Left renal pelvis (tissue), 4 donors: Measurements from ENCODE around the gene SEMA3G. TPM values are rescaled to one million over a fixed set of nuclear protein-coding genes. Genes with fewer than 3 reads are reported as not detected.
A peak's percentile ranks its signal among the peaks of the same experiment; 100 is the strongest.

Experiments
- DNase-seq, 4 donors: peaks; one replicate each; pipeline ENCODE4 v3.0.0-alpha.2; 2013; ENCODE audit warnings: low read depth in 4 of 4, low spot score in 3 of 4
- polyA plus RNA-seq, 4 donors: library from polyadenylated mRNA; unstranded; fragments of 120-200 nt; gene quantifications; one replicate each; pipeline ENCODE4 v1.2.1, GENCODE V29; 2013; ENCODE audit not compliant: insufficient read length in 4 of 4

Gene SEMA3G
- polyA plus RNA-seq, 4 donors = 5.7 to 30.7 (median 26.9) TPM

- DNase-seq = no peak
Observed at GRCh38 chr3:52397676-52398399, 47.1 kb downstream of the SEMA3G start.

GRCh38 chr3:52396907-52397591 is 47.9 kb downstream of the SEMA3G start:
- DNase-seq = no peak

- no peak for DNase-seq
Observed at GRCh38 chr3:52396011-52396906, 48.6 kb downstream of the SEMA3G start.

- DNase-seq = no peak
Observed at GRCh38 chr3:52395503-52395865, 49.4 kb downstream of the SEMA3G start.

GRCh38 chr3:52394751-52395502 is 50.0 kb downstream of the SEMA3G start:
- DNase-seq = no peak

- DNase-seq = no peak
Observed at GRCh38 chr3:52393959-52394670, 50.8 kb downstream of the SEMA3G start.

GRCh38 chr3:52393131-52393807 is 51.6 kb downstream of the SEMA3G start:
- no peak for DNase-seq

- no peak for DNase-seq
Observed at GRCh38 chr3:52392216-52392930, 52.5 kb downstream of the SEMA3G start.

GRCh38 chr3:52391096-52391495 is 53.8 kb downstream of the SEMA3G start:
- DNase-seq = no peak

GRCh38 chr3:52388933-52389332 is 56.0 kb downstream of the SEMA3G start:
- DNase-seq = no peak

- DNase-seq = no peak
Observed at GRCh38 chr3:52388348-52388821, 56.5 kb downstream of the SEMA3G start.

- DNase-seq = no peak
Observed at GRCh38 chr3:52387481-52387880, 57.4 kb downstream of the SEMA3G start.

- DNase-seq = peak in 2 of 4 donors; percentile 6 to 24
Observed at GRCh38 chr3:52385157-52385556, 59.7 kb downstream of the SEMA3G start.

GRCh38 chr3:52384019-52384761 is 60.7 kb downstream of the SEMA3G start:
- no peak for DNase-seq

GRCh38 chr3:52383446-52383845 is 61.5 kb downstream of the SEMA3G start:
- DNase-seq = no peak
